ENCODE results near the gene PRUNE1. TPM values are rescaled to one million over a fixed set of nuclear protein-coding genes. Genes with fewer than 3 reads are reported as not detected.

PRUNE1 gene
- total RNA-seq, 2 donors from 2014 or later, result 12.5 to 15.3 TPM

GRCh38 chr1:150992626-150993025 is 15.6 kb upstream of the PRUNE1 start:
- Mint-ChIP-seq H3K27me3 (no peaks in the 10 kb centered on the region), H3K27ac (no peak overlapping the region), H3K36me3 (ENCODE audit: low read depth) (peaks cover 11% of the 10 kb centered on the region), H3K9me3 (no peaks in the 10 kb centered on the region), H3K4me3 (no peak overlapping the region), H3K4me1 (no peaks in the 10 kb centered on the region)
- ATAC-seq (replicated peaks), result no peak

- Mint-ChIP-seq H3K9me3 (no peaks in the 10 kb centered on the region), H3K4me1 (no peaks in the 10 kb centered on the region), H3K27ac (no peak overlapping the region), H3K36me3 (ENCODE audit: low read depth) (peaks cover 11% of the 10 kb centered on the region), H3K4me3 (no peak overlapping the region), H3K27me3 (no peaks in the 10 kb centered on the region)
- ATAC-seq (replicated peaks), result no peak
Measured at GRCh38 chr1:150994248-150994647, 14.0 kb upstream of the PRUNE1 start.

- Mint-ChIP-seq H3K4me3 (no peak overlapping the region), H3K27ac (peak overlapping the region; percentile 32), H3K4me1 (no peaks in the 10 kb centered on the region), H3K9me3 (no peaks in the 10 kb centered on the region), H3K27me3 (no peaks in the 10 kb centered on the region), H3K36me3 (ENCODE audit: low read depth) (peaks cover 14% of the 10 kb centered on the region)
- no peak for ATAC-seq (replicated peaks)
Measured at GRCh38 chr1:150995460-150995859, 12.8 kb upstream of the PRUNE1 start.

- ATAC-seq (replicated peaks), result peak; percentile 38
- H3K27ac Mint-ChIP-seq, result peak overlapping the region; percentile 32
- no peaks in the 10 kb centered on the region for H3K27me3 Mint-ChIP-seq
- H3K36me3 Mint-ChIP-seq (ENCODE audit: low read depth), result peaks cover 19% of the 10 kb centered on the region
- H3K9me3 Mint-ChIP-seq, result no peaks in the 10 kb centered on the region
- no peaks in the 10 kb centered on the region for H3K4me1 Mint-ChIP-seq
- no peak overlapping the region for H3K4me3 Mint-ChIP-seq
Measured at GRCh38 chr1:150995896-150996295, 12.4 kb upstream of the PRUNE1 start.

- peaks cover 6% of the 10 kb centered on the region for H3K4me1 Mint-ChIP-seq
- no peaks in the 10 kb centered on the region for H3K27me3 Mint-ChIP-seq
- H3K27ac Mint-ChIP-seq, result no peak overlapping the region
- H3K9me3 Mint-ChIP-seq, result no peaks in the 10 kb centered on the region
- no peak for ATAC-seq (replicated peaks)
- no peak overlapping the region for H3K4me3 Mint-ChIP-seq
- H3K36me3 Mint-ChIP-seq (ENCODE audit: low read depth), result peaks cover 30% of the 10 kb centered on the region
Measured at GRCh38 chr1:150997126-150997872, 10.9 kb upstream of the PRUNE1 start.

- no peak overlapping the region for H3K4me3 Mint-ChIP-seq
- no peak overlapping the region for H3K27ac Mint-ChIP-seq
- peaks cover 12% of the 10 kb centered on the region for H3K4me1 Mint-ChIP-seq
- H3K27me3 Mint-ChIP-seq, result no peaks in the 10 kb centered on the region
- H3K36me3 Mint-ChIP-seq (ENCODE audit: low read depth), result peaks cover 30% of the 10 kb centered on the region
- no peaks in the 10 kb centered on the region for H3K9me3 Mint-ChIP-seq
- ATAC-seq (replicated peaks), result no peak
Measured at GRCh38 chr1:150997949-150998348, 10.3 kb upstream of the PRUNE1 start.

GRCh38 chr1:150999051-150999674 is 9.1 kb upstream of the PRUNE1 start:
- Mint-ChIP-seq H3K27ac (no peak overlapping the region), H3K4me3 (no peak overlapping the region), H3K4me1 (peaks cover 14% of the 10 kb centered on the region), H3K36me3 (ENCODE audit: low read depth) (peaks cover 30% of the 10 kb centered on the region), H3K9me3 (no peaks in the 10 kb centered on the region), H3K27me3 (no peaks in the 10 kb centered on the region)
- ATAC-seq (replicated peaks), result peak; percentile 78

- no peaks in the 10 kb centered on the region for H3K9me3 Mint-ChIP-seq
- H3K27me3 Mint-ChIP-seq, result no peaks in the 10 kb centered on the region
- H3K4me3 Mint-ChIP-seq, result no peak overlapping the region
- peaks cover 30% of the 10 kb centered on the region for H3K36me3 Mint-ChIP-seq (ENCODE audit: low read depth)
- no peak for ATAC-seq (replicated peaks)
- no peak overlapping the region for H3K27ac Mint-ChIP-seq
- peaks cover 14% of the 10 kb centered on the region for H3K4me1 Mint-ChIP-seq
Measured at GRCh38 chr1:150999926-151000325, 8.3 kb upstream of the PRUNE1 start.

GRCh38 chr1:151000408-151000807 is 7.8 kb upstream of the PRUNE1 start:
- Mint-ChIP-seq H3K27ac (peak overlapping the region; percentile 7), H3K36me3 (ENCODE audit: low read depth) (peaks cover 30% of the 10 kb centered on the region), H3K4me3 (no peak overlapping the region), H3K27me3 (no peaks in the 10 kb centered on the region), H3K9me3 (no peaks in the 10 kb centered on the region), H3K4me1 (peaks cover 14% of the 10 kb centered on the region)
- no peak for ATAC-seq (replicated peaks)

GRCh38 chr1:151001602-151002001 is 6.6 kb upstream of the PRUNE1 start:
- Mint-ChIP-seq H3K36me3 (ENCODE audit: low read depth) (peaks cover 29% of the 10 kb centered on the region), H3K4me1 (peaks cover 14% of the 10 kb centered on the region), H3K27ac (peak overlapping the region; percentile 95), H3K9me3 (no peaks in the 10 kb centered on the region), H3K4me3 (peak overlapping the region; percentile 93), H3K27me3 (no peaks in the 10 kb centered on the region)
- no peak for ATAC-seq (replicated peaks)

GRCh38 chr1:151002051-151002450 is 6.2 kb upstream of the PRUNE1 start:
- peaks cover 24% of the 10 kb centered on the region for H3K36me3 Mint-ChIP-seq (ENCODE audit: low read depth)
- no peak for ATAC-seq (replicated peaks)
- H3K27ac Mint-ChIP-seq, result peak overlapping the region; percentile 95
- peaks cover 14% of the 10 kb centered on the region for H3K4me1 Mint-ChIP-seq
- no peaks in the 10 kb centered on the region for H3K27me3 Mint-ChIP-seq
- H3K9me3 Mint-ChIP-seq, result no peaks in the 10 kb centered on the region
- H3K4me3 Mint-ChIP-seq, result peak overlapping the region; percentile 93

GRCh38 chr1:151002611-151003010 is 5.6 kb upstream of the PRUNE1 start:
- ATAC-seq (replicated peaks), result no peak
- Mint-ChIP-seq H3K4me1 (peaks cover 18% of the 10 kb centered on the region), H3K9me3 (no peaks in the 10 kb centered on the region), H3K27ac (peak overlapping the region; percentile 95), H3K27me3 (no peaks in the 10 kb centered on the region), H3K36me3 (ENCODE audit: low read depth) (peaks cover 19% of the 10 kb centered on the region), H3K4me3 (peak overlapping the region; percentile 93)

- peaks cover 20% of the 10 kb centered on the region for H3K36me3 Mint-ChIP-seq (ENCODE audit: low read depth)
- H3K9me3 Mint-ChIP-seq, result no peaks in the 10 kb centered on the region
- peaks cover 22% of the 10 kb centered on the region for H3K4me1 Mint-ChIP-seq
- no peaks in the 10 kb centered on the region for H3K27me3 Mint-ChIP-seq
- H3K4me3 Mint-ChIP-seq, result peak overlapping the region; percentile 93
- ATAC-seq (replicated peaks), result no peak
- peak overlapping the region; percentile 95 for H3K27ac Mint-ChIP-seq
Measured at GRCh38 chr1:151003180-151003579, 5.1 kb upstream of the PRUNE1 start.

GRCh38 chr1:151005729-151006319 is 2.4 kb upstream of the PRUNE1 start:
- no peak for ATAC-seq (replicated peaks)
- H3K4me1 Mint-ChIP-seq, result peaks cover 28% of the 10 kb centered on the region
- H3K36me3 Mint-ChIP-seq (ENCODE audit: low read depth), result peaks cover 20% of the 10 kb centered on the region
- H3K9me3 Mint-ChIP-seq, result no peaks in the 10 kb centered on the region
- H3K27me3 Mint-ChIP-seq, result no peaks in the 10 kb centered on the region
- H3K27ac Mint-ChIP-seq, result peak overlapping the region; percentile 98
- H3K4me3 Mint-ChIP-seq, result peak overlapping the region; percentile 93

All from activated T-helper 17 cell treated with anti-CD3 and anti-CD28 coated beads, Interleukin-2, amount 50 U/mL, for 72 hours (primary cell).